Aorta (tissue), 5 donors: Measurements from ENCODE around the gene IFNGR2. TPM values are rescaled to one million over a fixed set of nuclear protein-coding genes. Genes with fewer than 3 reads are reported as not detected.
"Not testable (repeated sequence)": the region's sequence is repeated elsewhere in the genome, so short reads cannot be mapped to it uniquely, and the experiment has no call there.

Experiments
- ATAC-seq: fragments of 200-7000 bp; cut with Tn5 transposase; one replicate; pipeline ENCODE4 v1.9.1; 2022; ENCODE audit warnings: moderate library complexity; ENCODE audit not compliant: low FRiP score
- DNase-seq, 2 donors: peaks; one replicate each; pipeline ENCODE4 v3.0.0-alpha.2; 2020
- H3K27ac ChIP-seq, 2 donors: one replicate each; pipeline ENCODE4 v1.5.1; 2013; ENCODE audit warnings: low read length in 2 of 2, mild to moderate bottlenecking in 2 of 2, moderate library complexity in 2 of 2, control low read depth in 1 of 2, inconsistent platforms in 1 of 2, low read depth in 1 of 2
- H3K27me3 ChIP-seq, 2 donors: one replicate each; pipeline ENCODE4 v1.6.1; 2013; ENCODE audit warnings: control low read depth in 1 of 2, low read length in 1 of 2, mild to moderate bottlenecking in 1 of 2, moderate library complexity in 1 of 2; ENCODE audit not compliant: insufficient read depth in 2 of 2, control insufficient read depth in 1 of 2
- H3K36me3 ChIP-seq, 2 donors: one replicate each; pipeline ENCODE4 v1.6.1; 2013; ENCODE audit warnings: control low read depth in 1 of 2, low read length in 1 of 2, mild to moderate bottlenecking in 1 of 2; ENCODE audit not compliant: insufficient read depth in 2 of 2, control insufficient read depth in 1 of 2
- H3K4me1 ChIP-seq, 2 donors: one replicate each; pipeline ENCODE4 v1.6.1; 2013; ENCODE audit warnings: low read length in 2 of 2, control low read depth in 1 of 2, mild to moderate bottlenecking in 1 of 2, moderate library complexity in 1 of 2; ENCODE audit not compliant: insufficient read depth in 2 of 2, control insufficient read depth in 1 of 2
- H3K4me3 ChIP-seq, 2 donors: one replicate each; pipeline ENCODE4 v1.5.1; 2013; ENCODE audit warnings: low read length in 2 of 2, control low read depth in 1 of 2, mild to moderate bottlenecking in 1 of 2
- H3K9me3 ChIP-seq: one replicate; pipeline ENCODE4 v1.6.1; 2013; ENCODE audit warnings: mild to moderate bottlenecking, low read length; ENCODE audit not compliant: control insufficient read depth
- whole genome bisulfite sequencing, 2 donors: extraction: QIAGEN DNeasy Blood & Tissue Kit; methylation state at CpG; one replicate each; pipeline ENCODE4 v1.1.7; 2013; 5-methylcytosine and 5-hydroxymethylcytosine counted together
- intact Hi-C, 2 donors: fragments of 100-400 bp; cut with DNase I; formaldehyde crosslinking; loops; one replicate each; pipeline versions ENCODE4 v1.14.2 to v1.15.0; 2022
- polyA plus RNA-seq, 2 donors: library from polyadenylated mRNA; stranded (reverse); fragments of 200-250 nt; gene quantifications; one replicate each; pipeline ENCODE4 v1.2.3, GENCODE V29; 2013
- total RNA-seq, 2 donors: library from RNA; stranded (reverse); fragmentation: NEBNext Ultra II Directional; extraction: Animal tissue kit (Norgen Biotek cat#: 25700); gene quantifications; one replicate each; pipeline ENCODE4 v1.2.1, GENCODE V29; 2021
- donor health status: healthy with polysubstance abuse.
- donor health status: Bipolar disorder and iron deficiency.
- donor health status: DM: no; HTN: no; CAD: no.
- donor health status: DM: no; HTN: no; CAD: no.
- donor health status: DM: yes; HTN: yes; CAD: no.

IFNGR2 gene
- total and polyA plus RNA-seq, 4 donors: 54.1 to 81.1 (median 62.7) TPM

- WGBS, 2 donors: 90 to 91% methylated on average over 4 of the region's 4 CpGs
These were observed 46.4 kb downstream of the IFNGR2 start for GRCh38 chr21:33449616-33450015.

GRCh38 chr21:33451634-33452071 is 48.4 kb downstream of the IFNGR2 start:
- Histone ChIP-seq H3K27me3 (no peaks in the 10 kb centered on the region), H3K4me1 (no peaks in the 10 kb centered on the region), H3K27ac (no peak overlapping the region), H3K9me3 (no peaks in the 10 kb centered on the region), H3K4me3 (no peak overlapping the region), H3K36me3 (peaks cover 1 to 3% of the 10 kb centered on the region in 2 donors)
- 35 to 46% methylated on average over 1 of the region's 1 CpG for WGBS, 2 donors
- DNase-seq (no peak), ATAC-seq (no peak)
- intact Hi-C loops: no loop called here

More at GRCh38 chr21:33449616-33450015, 46.4 kb downstream of the IFNGR2 start:
- no peak for ATAC-seq
- no peaks in the 10 kb centered on the region for H3K4me1 ChIP-seq
- peaks cover 0 to 3% of the 10 kb centered on the region in 2 donors for H3K36me3 ChIP-seq
- H3K4me3 ChIP-seq: no peak overlapping the region
- H3K27me3 ChIP-seq: no peaks in the 10 kb centered on the region
- intact Hi-C loops: loop anchor here (5.0 to 10.0 kb wide), 2 partner anchors 87 to 125 kb away; partner anchors contain the start of gene IFNAR1 (in 1 of the 2)
- no peak for DNase-seq
- H3K27ac ChIP-seq: no peak overlapping the region
- H3K9me3 ChIP-seq: no peaks in the 10 kb centered on the region

- H3K4me3 ChIP-seq: no peak overlapping the region
- no peak for ATAC-seq
- H3K9me3 ChIP-seq: no peaks in the 10 kb centered on the region
- no peak overlapping the region for H3K27ac ChIP-seq
- 78 to 88% methylated on average over 3 of the region's 3 CpGs for WGBS, 2 donors
- H3K27me3 ChIP-seq: no peaks in the 10 kb centered on the region
- no peaks in the 10 kb centered on the region for H3K4me1 ChIP-seq
- H3K36me3 ChIP-seq: peaks cover 0 to 1% of the 10 kb centered on the region in 2 donors
- no peak for DNase-seq
- intact Hi-C loops: no loop called here
These were observed 49.1 kb downstream of the IFNGR2 start for GRCh38 chr21:33452362-33452761.

- ATAC-seq: no peak
- WGBS, 2 donors: 87 to 90% methylated on average over 6 of the region's 6 CpGs
These were observed 52.7 kb downstream of the IFNGR2 start for GRCh38 chr21:33455686-33456446.

GRCh38 chr21:33458861-33459260 is 55.6 kb downstream of the IFNGR2 start:
- Histone ChIP-seq H3K9me3 (no peaks in the 10 kb centered on the region), H3K27me3 (no peaks in the 10 kb centered on the region), H3K4me3 (no peak overlapping the region), H3K36me3 (peaks cover 1 to 2% of the 10 kb centered on the region in 2 donors), H3K4me1 (no peaks in the 10 kb centered on the region), H3K27ac (no peak overlapping the region)
- no peak for ATAC-seq
- no peak for DNase-seq
- 95% methylated on average over 3 of the region's 3 CpGs for WGBS, 2 donors
- intact Hi-C loops: no loop called here

More at GRCh38 chr21:33455686-33456446, 52.7 kb downstream of the IFNGR2 start:
- no peak for DNase-seq
- Histone ChIP-seq H3K27me3 (no peaks in the 10 kb centered on the region), H3K27ac (no peak overlapping the region), H3K36me3 (peaks cover 0 to 1% of the 10 kb centered on the region in 2 donors), H3K9me3 (no peaks in the 10 kb centered on the region), H3K4me1 (no peaks in the 10 kb centered on the region), H3K4me3 (no peak overlapping the region)
- intact Hi-C loops: no loop called here

- ATAC-seq (no peak), DNase-seq (no peak)
- H3K27me3 ChIP-seq: no peaks in the 10 kb centered on the region
- H3K4me3 ChIP-seq: no peak overlapping the region
- WGBS, 2 donors: 90% methylated on average over 5 of the region's 5 CpGs
- no peaks in the 10 kb centered on the region for H3K9me3 ChIP-seq
- H3K36me3 ChIP-seq: peaks cover 0 to 2% of the 10 kb centered on the region in 2 donors
- intact Hi-C loops: no loop called here
- no peaks in the 10 kb centered on the region for H3K4me1 ChIP-seq
- no peak overlapping the region for H3K27ac ChIP-seq
These were observed 58.5 kb downstream of the IFNGR2 start for GRCh38 chr21:33461538-33462250.

- WGBS, 2 donors: 91% methylated on average over 4 of the region's 4 CpGs
- H3K27ac ChIP-seq, H3K4me3 ChIP-seq, H3K36me3 ChIP-seq, H3K27me3 ChIP-seq, H3K9me3 ChIP-seq, DNase-seq, intact Hi-C loops, ATAC-seq, H3K4me1 ChIP-seq: not testable (repeated sequence)
These were observed 66.0 kb downstream of the IFNGR2 start for GRCh38 chr21:33469183-33469582.

- H3K27me3 ChIP-seq: no peaks in the 10 kb centered on the region
- no peak for DNase-seq
- intact Hi-C loops: no loop called here
- H3K27ac ChIP-seq: no peak overlapping the region
- ATAC-seq: no peak
- no peaks in the 10 kb centered on the region for H3K36me3 ChIP-seq
- WGBS, 2 donors: 97% methylated on average over 2 of the region's 2 CpGs
- peaks cover 0 to 4% of the 10 kb centered on the region in 2 donors for H3K4me1 ChIP-seq
- no peak overlapping the region for H3K4me3 ChIP-seq
- H3K9me3 ChIP-seq: no peaks in the 10 kb centered on the region
These were observed 67.5 kb downstream of the IFNGR2 start for GRCh38 chr21:33470701-33471100.
